ENCODE measurements around the gene PTCH1.

PTCH1 gene

DNA sequence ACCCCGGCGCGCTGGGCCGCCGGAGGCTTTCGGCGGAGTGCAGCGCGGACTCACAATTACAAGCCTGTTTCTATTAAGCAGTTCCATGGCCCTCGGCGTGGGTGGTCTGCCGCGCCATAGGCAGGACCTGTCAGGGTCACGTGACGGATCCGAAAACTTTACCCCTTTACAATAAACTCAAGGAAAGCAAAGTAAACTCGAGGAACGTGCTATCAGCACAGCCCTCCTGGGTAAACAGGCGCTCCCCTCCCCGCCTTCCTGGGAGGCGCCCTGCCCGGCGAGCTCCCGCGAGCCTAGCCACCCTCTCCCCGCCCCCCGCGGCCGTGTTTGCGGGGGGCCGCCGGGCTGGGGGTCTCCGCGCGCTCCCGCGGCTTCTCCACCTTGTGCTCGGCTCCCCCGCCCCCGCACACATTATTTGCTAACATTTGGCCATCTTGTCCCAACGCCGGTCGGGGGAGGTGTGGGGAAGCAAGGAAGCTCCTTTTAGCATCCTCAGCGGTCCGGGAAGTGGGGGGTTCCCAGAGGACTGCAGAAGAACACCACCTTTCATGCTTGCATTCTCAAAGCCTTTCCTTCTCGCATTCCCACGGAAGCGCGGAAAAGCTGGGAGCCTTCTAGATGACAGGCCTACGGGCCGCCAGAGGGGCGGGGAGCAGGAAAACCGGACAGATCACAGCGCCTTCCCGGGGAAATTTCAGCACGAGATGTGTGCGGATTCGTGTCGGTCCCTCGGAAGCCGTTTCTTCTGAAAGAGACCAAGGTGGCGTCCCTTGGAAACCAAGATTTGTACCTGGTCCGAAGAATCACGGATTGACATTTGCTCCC lies at the start of gene PTCH1:
Gene PTCH1 (minus strand): TSS at position 238 of the 825 bp plus-strand sequence.
- no peak for DNase-seq (ENCODE audit: low spot score)

GRCh38 chr9:95565982-95566381 lies 49.2 kb upstream of the PTCH1 start:
- no peak for DNase-seq (ENCODE audit: low spot score)

GRCh38 chr9:95561913-95562312 lies 45.1 kb upstream of the PTCH1 start:
- no peak for DNase-seq (ENCODE audit: low spot score)

DNA sequence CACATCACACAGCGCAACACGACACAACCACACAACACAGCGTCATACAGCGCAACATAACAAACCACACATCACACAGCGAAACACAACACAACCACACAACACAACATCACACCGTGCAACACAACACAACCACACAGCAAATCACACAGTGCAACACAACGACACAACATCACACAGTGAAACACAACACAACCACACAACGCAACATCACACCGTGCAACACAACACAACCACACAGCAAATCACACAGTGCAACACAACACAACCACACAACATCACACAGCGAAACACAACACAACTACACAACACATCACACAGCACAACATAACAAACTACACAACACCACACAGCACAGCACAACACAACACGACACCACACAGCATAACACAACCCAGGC lies 40.4 kb upstream of the PTCH1 start:
- no peak for DNase-seq (ENCODE audit: low spot score)

- DNase-seq (ENCODE audit: low spot score) = no peak
Observed at GRCh38 chr9:95556521-95556920, 39.8 kb upstream of the PTCH1 start.

DNA sequence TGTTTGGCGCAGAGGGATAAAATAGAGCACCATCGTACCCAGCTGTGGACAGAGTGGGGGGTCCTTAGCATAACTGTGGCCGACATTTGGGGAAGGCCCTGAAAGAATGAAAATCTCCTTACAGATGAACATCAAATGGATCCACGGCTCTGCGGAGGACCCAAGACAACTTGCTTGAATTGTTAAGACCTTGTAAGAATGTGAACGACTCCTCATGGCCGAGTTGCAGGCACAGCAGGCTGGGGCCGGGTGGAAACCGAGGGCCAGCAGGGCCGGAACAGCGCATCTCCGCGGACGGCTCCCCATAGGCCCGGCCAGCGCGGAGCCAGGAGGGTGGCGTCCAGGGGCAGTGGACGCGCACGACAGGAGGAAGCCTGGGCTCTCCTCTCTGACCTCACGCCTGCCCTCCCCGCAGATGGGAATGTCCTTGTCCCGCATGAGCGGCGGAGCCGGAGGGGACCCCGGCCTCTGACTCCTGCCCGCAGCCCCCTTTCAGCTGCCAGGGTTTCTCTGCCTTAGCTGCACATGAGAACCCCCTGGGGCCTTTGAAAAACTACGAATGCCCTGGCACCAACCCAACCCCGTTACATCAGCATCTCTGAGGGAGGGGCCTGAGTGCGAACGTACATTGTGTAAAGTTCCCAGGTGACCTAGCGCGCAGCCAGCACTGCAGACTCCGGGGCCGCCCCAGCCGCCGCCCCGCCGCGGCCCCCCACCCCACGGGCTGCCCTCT lies 36.2 kb upstream of the PTCH1 start:
- no peak for DNase-seq (ENCODE audit: low spot score)

GRCh38 chr9:95552255-95552654 lies 35.5 kb upstream of the PTCH1 start:
- no peak for DNase-seq (ENCODE audit: low spot score)

GRCh38 chr9:95551406-95551805 lies 34.6 kb upstream of the PTCH1 start:
- no peak for DNase-seq (ENCODE audit: low spot score)

DNA sequence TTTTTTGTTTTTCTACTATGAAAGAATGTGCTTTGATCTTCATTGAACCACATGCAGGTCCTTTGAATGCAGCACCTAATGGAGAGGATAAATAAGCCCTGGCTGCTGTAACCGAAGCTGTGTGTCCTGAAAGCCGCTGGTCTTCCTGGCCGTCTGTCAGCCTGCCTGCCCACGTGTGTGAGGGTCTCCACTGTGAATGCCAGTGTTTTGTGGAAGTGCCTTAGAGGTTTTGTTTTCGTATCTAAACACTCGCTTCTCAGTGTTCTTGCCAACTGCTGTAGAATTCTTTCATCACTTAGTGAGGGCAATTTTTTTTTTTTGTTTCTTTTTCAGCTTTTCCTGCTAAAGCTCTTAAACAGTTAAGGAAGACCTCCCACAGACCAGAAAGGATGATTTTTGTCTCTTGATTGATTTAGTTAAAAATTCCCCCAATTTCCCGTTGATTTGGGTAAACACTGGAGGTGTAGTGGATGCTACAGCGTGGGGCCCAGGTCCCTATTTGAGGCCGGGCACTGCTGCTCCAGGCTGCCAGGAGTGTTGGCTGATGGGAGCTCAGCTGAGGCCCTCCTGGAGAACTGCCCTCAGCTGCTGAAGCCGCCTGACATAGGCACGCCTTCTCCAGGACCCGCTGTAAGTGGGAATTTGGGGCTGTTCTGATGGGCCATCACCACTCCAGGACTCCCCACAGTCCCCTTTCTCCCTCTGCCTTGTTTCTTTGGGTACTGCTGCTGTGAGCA lies 29.2 kb upstream of the PTCH1 start:
- DNase-seq (ENCODE audit: low spot score) = no peak

DNA sequence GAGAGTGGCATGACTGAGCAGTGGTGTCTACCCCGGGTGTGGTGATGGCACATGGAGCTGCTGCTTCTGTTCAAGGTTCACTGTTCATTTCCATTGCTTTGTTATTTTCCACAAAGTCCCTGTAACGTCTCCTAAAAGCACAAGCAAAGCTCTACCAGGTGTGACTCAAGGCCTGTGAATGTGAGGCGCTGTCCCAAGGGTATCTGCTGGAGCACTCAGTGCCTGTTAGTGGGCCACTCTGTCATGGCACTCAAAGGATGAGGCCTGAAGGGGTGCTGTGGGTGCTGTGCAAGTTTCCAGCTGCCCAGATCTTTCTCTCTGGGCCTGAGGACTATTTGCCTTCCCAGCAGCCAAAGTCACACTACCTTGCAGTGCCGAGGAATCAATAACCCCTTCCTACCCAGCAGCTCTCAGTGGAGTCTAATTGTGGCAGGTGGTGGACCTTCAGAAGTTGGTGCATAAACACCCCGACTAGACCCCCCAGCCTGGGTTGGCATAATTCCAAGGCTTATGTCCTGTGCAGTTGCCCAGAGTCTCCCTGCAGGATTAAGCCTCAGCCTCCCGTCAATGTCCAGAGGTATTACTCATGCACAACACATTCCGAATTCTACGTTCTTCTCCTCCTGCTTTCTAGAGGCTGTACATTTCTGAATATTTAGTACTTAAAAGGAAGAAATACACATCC lies 17.4 kb upstream of the PTCH1 start:
- no peak for DNase-seq (ENCODE audit: low spot score)

DNA sequence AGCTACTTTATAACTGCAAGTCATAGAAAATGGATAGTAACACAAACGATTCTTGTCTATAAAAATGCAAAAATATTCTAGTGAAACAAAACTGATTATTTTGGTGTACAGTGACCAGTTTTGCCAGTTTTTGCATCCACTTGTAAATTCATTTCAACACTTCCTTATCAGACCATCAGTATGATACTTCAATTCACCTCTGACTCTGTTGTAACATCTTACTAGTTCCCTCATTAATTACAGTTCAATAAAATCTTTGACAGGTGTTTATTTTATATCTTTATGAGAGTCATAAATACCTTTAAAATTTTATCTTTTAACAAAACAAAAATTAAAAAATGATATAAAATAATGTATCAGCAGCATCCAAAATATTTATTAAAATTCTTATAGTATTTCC lies 13.1 kb upstream of the PTCH1 start:
- DNase-seq (ENCODE audit: low spot score) = no peak

DNA sequence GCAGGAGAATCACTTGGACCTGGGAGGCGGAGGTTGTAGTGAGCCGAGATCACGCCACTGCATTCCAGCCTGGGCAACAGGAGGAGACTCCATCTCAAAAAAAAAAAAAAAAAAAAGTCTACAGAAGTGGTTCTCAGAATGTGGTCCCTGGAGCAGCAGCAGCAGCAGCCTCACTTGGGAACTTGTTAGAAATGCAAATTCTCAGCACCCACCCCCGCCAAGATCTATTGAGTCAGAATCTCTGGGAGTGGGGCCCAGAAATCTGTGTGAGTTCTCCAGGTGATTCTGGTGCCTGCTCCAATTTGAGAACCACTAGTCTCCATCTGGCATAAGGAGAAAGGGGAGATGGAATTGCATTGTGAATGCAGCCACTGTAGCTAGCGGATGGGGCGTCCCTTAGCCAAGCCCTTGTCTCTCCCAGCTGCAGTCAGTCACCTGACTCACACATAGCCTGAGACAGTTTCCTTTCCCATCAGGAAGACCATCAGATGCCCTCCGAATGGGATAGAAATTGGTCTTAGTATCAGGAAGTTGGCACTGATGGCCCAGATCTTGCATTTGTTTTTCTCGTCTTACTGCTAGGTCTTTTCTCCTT lies 12.2 kb upstream of the PTCH1 start:
- DNase-seq (ENCODE audit: low spot score) = no peak

DNA sequence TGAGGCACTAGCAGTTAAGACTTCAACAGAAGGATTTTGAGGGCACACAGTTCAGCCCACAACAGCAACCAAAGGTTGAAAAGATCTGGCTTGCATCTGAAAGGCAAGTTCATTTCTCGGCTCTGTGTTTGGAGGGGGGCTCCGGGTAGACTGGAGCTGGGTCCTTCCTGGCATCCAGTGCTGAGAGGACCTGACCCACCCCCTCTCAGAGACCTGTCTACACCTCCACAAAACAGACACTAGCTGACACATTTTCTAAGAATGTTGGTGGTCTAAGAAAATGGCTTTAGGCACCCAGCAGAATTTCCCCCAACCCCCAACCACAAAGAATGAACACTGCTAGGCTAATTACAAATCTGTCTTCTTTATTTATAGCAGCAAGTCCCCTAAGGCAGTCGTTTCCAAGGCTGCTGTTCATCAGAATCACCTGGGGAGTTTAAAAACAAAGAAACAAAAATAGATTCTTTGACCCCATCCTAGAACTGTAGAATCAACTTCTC lies 6.2 kb upstream of the PTCH1 start:
- no peak for DNase-seq (ENCODE audit: low spot score)

- DNase-seq (ENCODE audit: low spot score) = no peak
Observed at GRCh38 chr9:95521699-95522098, 4.9 kb upstream of the PTCH1 start.

DNA sequence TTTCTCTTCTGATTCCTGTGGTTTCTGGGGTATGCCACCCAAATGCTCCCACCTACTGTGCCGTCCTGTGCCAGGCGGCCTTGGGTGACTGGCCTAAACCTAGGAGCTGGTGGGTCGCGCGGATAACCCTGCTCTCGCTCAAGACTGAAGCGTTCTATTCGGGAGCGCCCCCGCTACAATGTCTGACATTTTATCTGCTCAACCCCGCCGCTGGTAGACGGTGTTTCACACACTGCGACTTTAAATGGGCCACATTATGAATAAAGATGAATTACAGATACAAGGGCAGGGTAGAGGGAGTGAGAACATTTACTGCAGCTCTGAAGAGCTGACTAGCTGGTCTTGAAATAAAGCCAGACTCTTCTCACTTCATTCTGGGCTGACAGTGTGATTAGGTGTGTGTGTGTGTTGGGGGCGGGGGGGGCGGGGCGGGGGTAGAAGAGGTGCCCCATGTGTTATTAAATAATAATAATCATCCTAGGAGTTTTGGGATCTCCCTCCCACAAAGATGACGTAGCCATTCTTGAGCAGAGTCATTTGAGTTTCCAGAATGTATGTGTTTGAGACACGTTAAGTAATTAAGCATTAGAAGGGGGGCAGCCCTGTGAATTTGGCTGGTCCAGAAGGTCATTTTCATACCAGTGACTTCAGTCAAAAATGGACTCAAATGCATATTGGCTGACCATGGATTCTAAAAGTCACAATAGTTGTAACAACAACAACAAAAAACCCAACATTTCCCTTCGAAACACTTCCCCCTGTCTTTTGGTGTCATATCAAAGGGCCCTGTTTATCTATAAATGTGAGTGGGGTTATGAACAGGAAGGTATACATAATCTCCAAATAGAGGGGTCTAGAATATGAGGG lies 1.0 kb upstream of the PTCH1 start:
- no peak for DNase-seq (ENCODE audit: low spot score)

- DNase-seq (ENCODE audit: low spot score) = no peak
Observed at GRCh38 chr9:95516221-95516733, 494 bp downstream of the PTCH1 start.

DNA sequence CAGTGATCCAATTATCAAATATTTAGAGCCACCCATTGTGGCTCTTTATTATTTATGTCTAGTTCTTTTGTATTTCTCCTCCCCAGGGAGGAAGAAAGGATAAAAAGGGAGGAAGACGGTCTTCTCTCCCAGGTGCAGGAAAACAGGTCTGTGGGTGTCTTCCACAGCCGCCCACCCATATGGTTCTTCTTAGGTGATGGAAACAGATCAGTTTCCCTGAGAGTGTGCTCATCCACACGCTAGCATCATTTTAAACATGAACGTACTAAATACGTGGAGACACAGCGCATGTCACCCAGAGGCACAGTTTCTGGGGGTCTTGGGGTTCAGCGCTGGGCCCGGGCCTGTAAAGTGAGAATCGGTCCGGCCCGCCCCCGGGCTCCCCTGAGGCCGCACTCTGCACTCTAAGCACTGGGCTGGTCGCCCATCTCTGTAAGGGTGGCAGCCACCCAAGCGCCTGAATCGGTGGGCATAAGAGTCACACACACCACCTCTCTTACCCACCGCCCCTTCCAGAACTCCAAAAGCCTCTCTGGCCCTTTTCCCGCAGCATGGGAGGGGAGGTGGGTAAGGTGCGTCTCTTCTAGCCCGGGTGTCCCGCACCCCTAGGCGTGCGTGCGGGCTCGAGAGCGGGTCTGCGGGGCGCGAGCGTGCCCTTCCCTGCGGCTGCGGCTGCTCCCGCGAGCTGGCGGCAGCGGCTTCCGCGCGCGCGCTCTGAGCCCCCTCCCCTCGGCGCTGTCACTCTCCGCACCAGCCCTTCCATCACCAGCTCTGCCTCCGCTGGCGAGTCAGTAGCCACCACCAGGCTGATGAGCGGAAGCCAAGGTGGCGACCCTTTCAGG lies 1.3 kb downstream of the PTCH1 start:
- no peak for DNase-seq (ENCODE audit: low spot score)

- DNase-seq (ENCODE audit: low spot score) = no peak
Observed at GRCh38 chr9:95514342-95514741, 2.4 kb downstream of the PTCH1 start.

DNA sequence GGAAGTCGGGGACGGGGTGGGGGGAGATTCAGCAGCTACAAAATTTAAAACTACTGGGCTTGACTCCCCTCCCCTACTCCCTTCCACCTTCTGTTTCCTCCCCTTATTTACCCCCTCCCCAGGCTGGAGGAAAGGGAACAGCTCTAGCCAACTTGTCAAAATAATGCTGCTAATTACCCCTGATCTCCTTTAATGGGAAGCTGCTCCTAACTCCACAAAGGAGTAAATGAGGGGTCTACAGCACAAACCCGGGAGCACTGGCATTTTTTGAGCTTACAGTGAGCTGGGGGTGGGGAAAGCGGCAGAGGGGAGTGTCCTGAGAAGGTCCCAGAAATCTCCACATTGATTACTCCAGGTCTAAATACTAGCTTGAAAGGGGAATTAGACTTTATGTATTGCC lies 3.1 kb downstream of the PTCH1 start:
- DNase-seq (ENCODE audit: low spot score) = no peak

DNA sequence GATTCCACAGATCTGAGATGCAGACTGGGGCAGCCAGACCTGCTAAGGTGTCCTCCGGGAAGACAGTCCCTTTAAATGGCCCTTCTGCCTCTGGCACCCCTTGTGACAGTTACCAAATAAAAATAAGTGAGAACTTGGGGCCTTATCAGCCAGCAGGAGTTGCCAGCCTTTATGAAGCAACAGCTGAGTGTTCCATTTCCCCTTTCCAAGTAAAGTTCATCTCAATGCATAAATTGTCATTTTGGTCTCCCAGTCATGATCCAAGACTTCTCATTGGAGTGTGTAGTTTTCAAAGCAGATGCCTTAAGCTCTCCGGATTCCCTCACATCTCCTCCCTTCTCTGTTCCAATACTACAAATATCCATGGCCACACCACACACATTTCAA lies 4.1 kb downstream of the PTCH1 start:
- DNase-seq (ENCODE audit: low spot score) = no peak
